DMS 273 treated with DMSO at 0.1 percent for 48 hours (cell line): ENCODE results near the gene CCL17.
"Not testable (repeated sequence)": the region's sequence is repeated elsewhere in the genome, so short reads cannot be mapped to it uniquely, and the experiment has no call there.

Experiments used
- DNase-seq: peaks from one replicate; lab custom pipeline; 2025; lab: John Stamatoyannopoulos, UW

Gene CCL17

DNA sequence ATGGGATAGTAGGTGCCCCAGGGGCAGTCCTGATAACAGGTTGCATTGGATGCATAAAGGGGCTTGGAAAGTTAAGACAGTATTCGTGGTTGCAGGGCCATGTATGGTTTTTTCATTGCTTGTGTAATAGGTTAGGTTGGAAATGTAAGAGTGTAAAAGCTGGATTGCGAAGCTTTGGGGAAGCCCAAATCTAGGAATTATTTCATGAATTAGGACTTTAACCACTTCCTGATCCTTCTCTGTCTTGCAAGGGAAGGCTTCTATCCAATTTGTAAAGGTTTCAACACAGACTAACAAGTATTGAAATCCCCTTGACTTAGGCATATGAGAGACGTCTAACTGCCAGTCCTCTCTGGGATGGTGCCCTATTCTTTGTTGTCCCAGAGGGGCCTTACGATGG lies 7.8 kb upstream of the CCL17 start:
- no peak for DNase-seq

DNA sequence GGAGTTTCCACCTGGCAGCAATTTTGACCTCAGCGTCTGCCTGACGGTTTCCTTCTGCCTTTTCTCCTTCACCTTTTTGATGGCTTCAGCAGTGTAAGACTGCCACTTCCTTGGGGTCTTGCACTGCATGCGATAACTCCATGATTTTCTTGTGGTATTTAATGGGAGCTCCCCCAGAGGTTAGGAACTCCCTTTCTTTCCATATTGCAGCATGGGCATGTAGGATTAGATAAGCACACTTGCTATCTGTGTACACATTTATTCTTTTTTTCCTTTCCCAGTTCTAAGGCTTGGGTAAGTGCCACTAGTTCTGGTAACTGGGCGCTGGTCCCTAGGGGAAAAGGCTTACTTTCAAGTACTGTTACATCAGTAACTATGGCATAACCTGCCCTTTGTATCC lies 7.1 kb upstream of the CCL17 start:
- not testable (repeated sequence) for DNase-seq

- no peak for DNase-seq
These were observed 2.5 kb upstream of the CCL17 start for GRCh38 chr16:57401943-57402640.

DNA sequence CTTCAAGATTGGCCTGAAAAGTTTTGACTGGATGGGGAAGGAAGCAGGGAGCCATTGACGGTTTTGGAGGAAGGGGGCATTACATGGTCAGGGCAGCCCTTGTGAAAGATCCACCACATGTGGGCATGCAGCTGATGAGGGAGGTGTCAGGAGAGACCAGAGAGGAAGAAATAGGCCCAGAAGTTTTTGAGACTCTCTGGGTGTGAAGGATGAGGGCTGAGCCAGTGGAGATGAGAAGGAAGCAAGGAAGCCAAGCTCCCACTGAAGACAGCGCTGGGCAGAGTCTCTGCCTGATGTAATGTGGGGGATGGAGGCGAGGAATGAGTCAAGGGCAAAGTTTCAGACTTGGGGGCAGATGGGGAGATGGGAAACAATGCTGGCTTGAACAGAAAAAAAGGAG lies 530 bp downstream of the CCL17 start:
- DNase-seq, result no peak

- no peak for DNase-seq
These were observed 2.3 kb downstream of the CCL17 start for GRCh38 chr16:57406881-57407280.

DNA sequence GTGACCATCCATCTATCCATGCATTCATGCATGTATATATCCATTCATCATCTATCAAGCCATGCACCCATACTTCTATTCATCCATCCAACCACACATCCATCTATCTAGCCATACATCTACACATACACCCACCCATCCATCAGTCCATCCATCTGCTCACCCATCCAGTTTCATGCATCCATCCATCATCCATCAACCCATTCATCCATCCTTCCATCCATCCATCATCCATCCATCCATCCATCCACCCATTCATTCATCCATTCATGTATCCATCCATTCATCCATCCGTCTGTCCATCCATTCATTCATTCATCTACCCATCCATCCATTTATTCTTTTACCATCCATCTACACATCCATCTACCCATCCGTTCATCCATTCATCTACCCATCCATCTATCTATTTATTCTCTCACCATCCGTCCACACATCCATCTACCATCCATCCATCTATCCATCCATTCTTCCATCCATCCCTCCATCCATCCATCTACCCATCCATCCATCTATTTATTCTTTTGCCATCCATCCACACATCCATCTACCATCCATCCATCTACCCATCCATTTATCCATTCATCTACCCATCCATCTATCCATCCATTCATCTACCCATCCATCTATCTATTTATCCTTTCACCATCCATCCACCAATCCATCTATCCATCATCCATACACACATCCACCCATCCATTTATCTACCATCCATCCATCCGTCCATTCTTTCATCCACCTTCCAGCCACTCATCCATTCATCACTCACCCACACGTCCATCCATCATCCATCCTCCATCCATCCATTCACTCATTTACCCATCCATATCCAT lies 3.2 kb downstream of the CCL17 start:
- no peak for DNase-seq

GRCh38 chr16:57409065-57409464 lies 4.5 kb downstream of the CCL17 start:
- DNase-seq, result no peak

GRCh38 chr16:57409870-57410587 lies 5.5 kb downstream of the CCL17 start:
- DNase-seq, result no peak

DNA sequence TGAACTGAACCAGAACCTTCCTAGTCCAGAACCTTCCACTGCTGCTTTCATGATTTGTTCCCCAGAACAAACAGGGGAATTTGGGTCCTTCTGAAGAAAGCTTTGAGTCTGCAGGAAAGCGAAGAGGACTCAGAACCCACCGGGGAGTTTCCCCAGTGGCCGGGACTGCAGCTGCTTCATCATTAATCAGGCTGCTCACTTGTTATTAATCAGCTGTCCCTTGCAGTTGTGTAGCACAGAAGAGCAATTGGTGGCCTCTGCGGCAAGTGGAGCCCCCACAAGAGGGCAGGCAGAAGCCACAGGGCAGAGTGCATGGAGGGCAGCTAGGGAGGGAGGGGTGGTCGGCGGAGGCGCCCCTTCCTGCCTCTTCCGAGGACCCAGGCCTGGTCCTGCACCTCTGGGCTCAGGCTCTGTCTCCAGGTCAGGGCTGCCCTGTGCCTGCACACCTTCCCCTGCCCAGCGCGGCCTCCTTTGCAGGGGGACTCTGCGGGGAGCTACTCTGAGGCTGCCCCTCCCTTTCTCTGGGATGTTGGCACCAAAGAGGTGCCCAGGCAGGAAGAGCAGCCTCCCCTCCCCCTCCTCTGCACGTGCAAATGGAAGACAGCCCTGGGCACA lies 6.9 kb downstream of the CCL17 start:
- no peak for DNase-seq

- DNase-seq, result no peak
These were observed 8.0 kb downstream of the CCL17 start for GRCh38 chr16:57412584-57412983.

DNA sequence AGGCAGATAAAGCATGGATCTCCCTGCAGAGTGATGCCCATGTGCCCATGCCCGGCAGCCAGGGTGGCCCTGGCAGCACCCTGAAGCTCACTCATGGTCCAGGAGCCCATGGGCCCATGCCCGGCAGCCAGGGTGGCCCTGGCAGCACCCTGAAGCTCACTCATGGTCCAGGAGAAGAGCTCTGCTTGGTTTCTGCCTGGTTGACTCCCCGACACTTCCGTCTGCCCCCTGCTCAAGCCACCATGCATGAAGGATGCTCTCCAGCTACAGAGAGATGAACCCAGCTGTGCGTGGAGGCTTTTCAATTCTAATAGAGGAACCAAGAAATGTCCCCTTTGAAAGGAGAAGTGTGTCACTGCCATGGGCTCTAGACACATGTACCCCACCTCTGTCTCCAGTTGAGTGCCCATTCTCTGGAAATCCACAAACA lies 8.7 kb downstream of the CCL17 start:
- DNase-seq, result no peak

GRCh38 chr16:57413733-57414132 lies 9.2 kb downstream of the CCL17 start:
- DNase-seq, result no peak

DNA sequence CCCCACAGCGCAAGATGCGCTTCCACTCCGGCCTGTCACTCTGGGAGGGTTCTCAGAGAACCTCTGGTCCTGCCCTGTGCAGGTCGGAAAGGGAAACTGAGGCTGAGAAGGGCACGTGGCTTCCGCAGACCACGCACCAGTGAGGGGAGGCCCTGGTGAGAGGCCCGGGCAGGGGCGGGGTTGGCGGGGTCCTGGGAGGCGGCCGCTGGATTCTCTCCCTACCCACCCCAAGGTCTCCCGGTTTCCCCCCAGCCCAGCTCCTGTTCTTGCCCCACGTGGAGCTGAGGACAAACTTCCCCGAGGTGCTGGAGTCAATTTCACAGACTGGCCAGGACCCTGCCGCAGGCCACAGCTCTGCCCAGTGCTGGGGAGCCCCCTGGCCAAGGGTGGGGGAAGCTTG lies 11.5 kb downstream of the CCL17 start:
- no peak for DNase-seq

- no peak for DNase-seq
These were observed 14.9 kb downstream of the CCL17 start for GRCh38 chr16:57419506-57419905.

- peak; percentile 41 for DNase-seq
These were observed 17.7 kb downstream of the CCL17 start for GRCh38 chr16:57422026-57422944.

- DNase-seq, result no peak
These were observed 18.6 kb downstream of the CCL17 start for GRCh38 chr16:57423152-57423551.

DNA sequence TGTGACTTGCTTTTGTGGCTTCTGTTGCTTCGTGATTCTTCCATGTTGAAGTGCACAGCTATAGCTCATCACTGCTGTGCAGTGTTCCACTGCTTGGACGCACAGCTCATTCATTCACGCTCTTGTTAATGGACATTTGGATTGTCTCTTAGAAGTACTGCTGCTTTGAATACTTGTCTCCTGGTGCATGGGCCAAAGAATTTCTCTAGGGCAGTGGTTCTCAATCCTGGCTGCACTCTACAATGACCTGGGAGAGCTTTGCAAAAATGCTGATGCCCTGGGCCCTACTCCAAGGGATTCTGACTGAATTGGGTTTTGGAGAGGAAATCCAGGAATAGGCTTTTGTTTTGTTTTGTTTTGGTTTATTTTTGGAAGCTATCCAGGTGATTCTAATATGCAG lies 20.0 kb downstream of the CCL17 start:
- no peak for DNase-seq

- DNase-seq, result no peak
These were observed 21.8 kb downstream of the CCL17 start for GRCh38 chr16:57426356-57426755.

DNA sequence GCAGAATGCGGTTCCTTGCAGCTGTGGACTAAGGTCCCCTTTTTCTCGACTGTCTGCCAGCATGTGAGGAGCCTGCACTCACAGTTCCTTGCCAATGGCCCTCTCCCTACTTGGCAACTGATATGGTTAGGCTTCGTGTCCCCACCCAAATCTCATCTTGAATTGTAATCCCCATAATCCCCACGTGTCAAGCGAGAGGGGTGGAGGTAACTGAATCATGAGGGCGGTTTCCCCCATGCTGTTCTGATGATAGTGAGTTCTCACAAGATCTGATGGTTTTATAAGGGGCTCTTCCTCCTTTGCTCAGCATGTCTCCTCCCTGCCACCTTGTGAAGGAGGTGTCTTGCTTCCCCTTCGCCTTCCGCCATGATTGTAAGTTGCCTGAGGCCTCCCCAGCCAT lies 22.7 kb downstream of the CCL17 start:
- DNase-seq, result no peak

GRCh38 chr16:57427824-57428223 lies 23.3 kb downstream of the CCL17 start:
- no peak for DNase-seq

DNA sequence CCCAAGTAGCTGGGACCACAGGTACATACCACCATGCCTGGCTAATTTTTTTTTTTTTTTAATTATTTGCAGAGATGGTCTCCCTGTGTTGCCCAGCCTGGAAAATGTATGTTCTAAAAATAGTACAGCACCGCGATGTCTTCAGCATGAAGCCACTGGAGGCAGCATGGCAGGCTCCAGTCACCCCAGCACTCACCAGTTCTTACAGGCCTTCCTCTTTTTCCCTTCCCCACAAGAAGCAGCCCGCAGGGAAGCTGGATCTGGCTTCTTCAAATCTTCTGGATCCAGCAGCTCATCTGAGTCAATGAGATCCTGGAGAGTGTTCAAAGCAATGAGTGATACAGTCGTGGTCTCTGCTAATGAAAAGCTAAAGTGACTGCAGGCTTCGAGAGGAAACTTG lies 26.4 kb downstream of the CCL17 start:
- no peak for DNase-seq
